NB4 (cell line): Measurements from ENCODE around the gene ZBTB4.

Experiments
- DNase-seq: peaks from one replicate; pipeline ENCODE4 v3.0.0; 2010; ENCODE audit warnings: low read depth
- H3K4me3 ChIP-seq: one replicate; pipeline ENCODE4 v1.5.1; 2011; ENCODE audit warnings: mild to moderate bottlenecking, low read depth, low read length, moderate library complexity
- MYC ChIP-seq: IDR thresholded peaks from 2 replicates; pipeline ENCODE4 v1.6.1; 2011; ENCODE audit warnings: low read depth, low read length
- POLR2A ChIP-seq: IDR thresholded peaks from 2 replicates; pipeline ENCODE4 v1.6.1; 2011; ENCODE audit warnings: mild to moderate bottlenecking; ENCODE audit not compliant: insufficient read length; ENCODE audit errors: extremely low read depth
- TF ChIP-seq, protein P1 (sequence below): IDR thresholded peaks from one replicate; pipeline ENCODE4 v1.5.1; 2012; ENCODE audit warnings: low read depth, low read length
- TF ChIP-seq, protein P2 (sequence below): IDR thresholded peaks from 2 replicates; pipeline ENCODE4 v1.6.1; 2011; ENCODE audit warnings: low read depth, low read length

The ZBTB4 gene

DNA sequence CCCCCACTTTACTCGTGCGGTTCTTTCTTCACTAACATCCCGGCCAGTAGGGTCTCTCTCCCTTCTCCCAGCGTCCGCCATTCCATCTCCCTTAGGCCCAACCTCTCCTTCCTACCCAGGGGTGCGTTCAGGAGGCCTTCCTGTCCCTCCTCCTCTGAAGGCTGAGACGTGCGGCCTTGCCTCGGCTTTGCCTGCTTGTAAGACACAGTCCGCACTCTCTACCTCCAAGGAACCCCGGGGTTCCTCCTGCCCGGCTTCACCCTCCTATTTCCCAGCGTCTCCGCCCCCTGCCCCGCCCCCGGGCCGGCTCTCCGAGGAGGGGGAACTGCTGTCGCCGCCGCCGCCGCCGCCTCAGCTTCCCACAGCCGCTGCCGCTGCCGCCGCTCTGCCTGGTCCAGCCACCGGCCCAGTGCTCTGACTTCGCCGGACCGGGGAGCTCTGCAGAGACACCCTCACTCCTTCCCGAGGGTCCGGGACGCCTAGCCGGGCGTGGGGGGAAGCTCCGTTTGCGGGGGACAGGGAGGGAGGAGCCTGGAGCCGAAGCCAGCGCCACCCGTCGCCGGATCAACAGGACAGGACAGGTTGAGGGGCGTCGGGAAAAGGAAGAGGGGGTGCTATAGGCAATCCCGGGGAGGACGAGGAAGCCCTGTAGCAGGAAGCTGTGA is 41.3 kb downstream of the ZBTB4 start:
- peak; percentile 72 for DNase-seq
- TF ChIP-seq, protein P1, sequence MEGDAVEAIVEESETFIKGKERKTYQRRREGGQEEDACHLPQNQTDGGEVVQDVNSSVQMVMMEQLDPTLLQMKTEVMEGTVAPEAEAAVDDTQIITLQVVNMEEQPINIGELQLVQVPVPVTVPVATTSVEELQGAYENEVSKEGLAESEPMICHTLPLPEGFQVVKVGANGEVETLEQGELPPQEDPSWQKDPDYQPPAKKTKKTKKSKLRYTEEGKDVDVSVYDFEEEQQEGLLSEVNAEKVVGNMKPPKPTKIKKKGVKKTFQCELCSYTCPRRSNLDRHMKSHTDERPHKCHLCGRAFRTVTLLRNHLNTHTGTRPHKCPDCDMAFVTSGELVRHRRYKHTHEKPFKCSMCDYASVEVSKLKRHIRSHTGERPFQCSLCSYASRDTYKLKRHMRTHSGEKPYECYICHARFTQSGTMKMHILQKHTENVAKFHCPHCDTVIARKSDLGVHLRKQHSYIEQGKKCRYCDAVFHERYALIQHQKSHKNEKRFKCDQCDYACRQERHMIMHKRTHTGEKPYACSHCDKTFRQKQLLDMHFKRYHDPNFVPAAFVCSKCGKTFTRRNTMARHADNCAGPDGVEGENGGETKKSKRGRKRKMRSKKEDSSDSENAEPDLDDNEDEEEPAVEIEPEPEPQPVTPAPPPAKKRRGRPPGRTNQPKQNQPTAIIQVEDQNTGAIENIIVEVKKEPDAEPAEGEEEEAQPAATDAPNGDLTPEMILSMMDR, result no peak
- no peak for TF ChIP-seq MYC
- H3K4me3 ChIP-seq, result peak overlapping the region; percentile 17

DNA sequence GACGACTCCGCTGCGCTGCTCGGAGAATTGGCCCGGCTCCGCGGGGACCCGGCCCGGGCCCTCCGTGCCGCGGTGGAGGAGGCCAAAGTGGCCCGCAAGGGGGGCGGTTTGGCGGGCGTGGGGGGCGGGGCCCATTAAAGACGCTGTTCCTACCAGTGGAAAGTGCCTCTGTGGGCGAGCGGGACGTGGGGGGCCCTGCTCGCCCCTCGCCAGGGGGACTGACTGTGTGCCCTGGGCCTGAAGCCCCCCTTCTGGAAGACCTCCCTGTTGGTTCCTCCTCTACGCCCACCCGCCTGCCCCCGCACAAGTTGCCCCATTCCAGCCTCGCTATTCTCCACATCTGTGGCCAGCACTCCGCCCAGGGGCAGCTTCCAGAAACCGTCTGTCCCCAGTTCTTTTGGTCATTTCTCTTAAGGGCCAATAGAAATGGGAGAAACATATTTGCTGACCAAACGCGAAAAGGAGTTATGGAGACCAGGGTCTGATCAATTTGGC is 42.0 kb downstream of the ZBTB4 start:
- DNase-seq, result no peak
- peak overlapping the region; percentile 17 for H3K4me3 ChIP-seq
- no peak for TF ChIP-seq MYC
- no peak for TF ChIP-seq POLR2A
- TF ChIP-seq, protein P2, sequence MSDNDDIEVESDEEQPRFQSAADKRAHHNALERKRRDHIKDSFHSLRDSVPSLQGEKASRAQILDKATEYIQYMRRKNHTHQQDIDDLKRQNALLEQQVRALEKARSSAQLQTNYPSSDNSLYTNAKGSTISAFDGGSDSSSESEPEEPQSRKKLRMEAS, result no peak
- TF ChIP-seq, protein P1, result no peak

DNA sequence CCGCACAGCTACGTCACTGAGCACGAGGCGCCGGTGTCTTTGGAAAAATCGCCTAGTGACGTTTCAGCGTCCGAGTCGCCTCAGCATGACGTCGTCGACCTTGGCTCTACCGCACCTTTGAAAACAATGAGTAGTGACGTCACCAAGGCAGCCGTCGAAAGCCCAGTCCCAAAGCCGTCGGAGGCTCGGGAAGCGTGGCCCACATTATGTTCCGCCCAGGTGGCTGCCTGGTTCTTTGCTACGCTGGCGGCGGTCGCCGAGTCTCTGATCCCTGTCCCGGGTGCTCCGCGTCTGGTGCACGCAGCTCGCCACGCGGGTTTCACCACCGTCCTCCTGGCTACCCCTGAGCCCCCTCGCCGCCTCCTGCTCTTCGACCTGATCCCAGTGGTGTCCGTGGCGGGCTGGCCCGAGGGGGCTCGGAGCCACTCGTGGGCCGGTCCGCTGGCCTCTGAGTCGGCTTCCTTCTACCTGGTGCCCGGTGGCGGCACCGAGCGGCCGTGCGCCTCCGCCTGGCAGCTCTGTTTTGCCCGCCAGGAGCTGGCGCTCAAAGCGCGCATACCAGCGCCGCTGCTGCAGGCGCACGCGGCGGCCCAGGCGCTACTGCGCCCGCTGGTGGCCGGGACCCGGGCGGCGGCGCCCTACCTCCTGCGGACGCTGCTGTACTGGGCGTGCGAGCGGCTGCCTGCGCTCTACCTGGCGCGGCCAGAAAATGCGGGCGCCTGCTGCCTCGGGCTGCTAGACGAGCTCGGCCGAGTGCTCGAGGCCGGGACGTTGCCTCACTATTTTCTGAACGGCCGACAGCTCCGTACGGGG is 42.7 kb downstream of the ZBTB4 start:
- DNase-seq, result peak; percentile 86
- H3K4me3 ChIP-seq, result peak overlapping the region; percentile 72
- TF ChIP-seq MYC (peak; percentile 96), POLR2A (no peak)
- TF ChIP-seq, protein P1, result peak; percentile 56
- TF ChIP-seq, protein P2, result peak; percentile 92

DNA sequence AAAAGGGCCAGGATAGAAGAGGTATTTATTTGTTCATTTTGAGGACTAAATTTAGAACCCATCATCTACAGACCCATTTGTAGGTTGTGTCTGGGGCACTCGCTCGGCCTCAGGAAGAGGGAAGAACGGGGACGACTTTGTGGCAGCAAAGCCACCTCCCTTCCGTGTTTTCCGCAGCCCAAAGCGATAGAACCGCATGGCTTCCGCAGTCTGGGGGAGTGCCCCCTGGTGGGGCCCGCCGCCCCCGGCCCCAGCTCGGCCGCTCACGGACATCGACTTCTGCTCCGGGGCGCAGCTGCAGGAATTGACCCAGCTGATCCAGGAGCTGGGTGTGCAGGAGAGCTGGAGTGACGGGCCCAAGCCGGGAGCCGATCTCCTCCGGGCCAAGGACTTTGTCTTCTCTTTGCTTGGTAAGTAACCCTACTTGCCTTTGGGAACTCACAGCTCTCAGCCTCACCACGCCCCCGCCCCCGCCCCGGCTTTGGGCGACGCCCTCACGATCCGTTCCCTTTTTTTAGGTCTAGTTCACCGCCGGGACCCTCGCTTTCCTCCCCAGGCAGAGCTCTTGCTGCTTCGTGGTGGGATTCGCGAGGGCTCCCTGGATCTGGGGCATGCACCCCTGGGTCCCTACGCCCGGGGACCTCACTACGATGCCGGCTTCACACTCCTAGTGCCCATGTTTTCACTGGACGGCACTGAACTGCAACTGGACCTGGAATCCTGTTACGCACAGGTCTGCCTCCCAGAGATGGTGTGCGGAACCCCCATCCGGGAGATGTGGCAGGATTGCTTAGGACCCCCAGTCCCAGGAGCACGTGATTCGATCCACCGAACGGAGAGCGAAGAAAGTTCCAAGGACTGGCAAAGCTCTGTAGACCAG is 43.5 kb downstream of the ZBTB4 start:
- TF ChIP-seq, protein P2, result peak; percentile 40; the same call in 1 of the 2 replicates
- TF ChIP-seq POLR2A, result no peak
- peak; percentile 69; the same call in 1 of the 2 replicates for TF ChIP-seq MYC
- TF ChIP-seq, protein P1, result peak; percentile 15
- peak; percentile 84 for DNase-seq
- peak overlapping the region; percentile 72 for H3K4me3 ChIP-seq

DNA sequence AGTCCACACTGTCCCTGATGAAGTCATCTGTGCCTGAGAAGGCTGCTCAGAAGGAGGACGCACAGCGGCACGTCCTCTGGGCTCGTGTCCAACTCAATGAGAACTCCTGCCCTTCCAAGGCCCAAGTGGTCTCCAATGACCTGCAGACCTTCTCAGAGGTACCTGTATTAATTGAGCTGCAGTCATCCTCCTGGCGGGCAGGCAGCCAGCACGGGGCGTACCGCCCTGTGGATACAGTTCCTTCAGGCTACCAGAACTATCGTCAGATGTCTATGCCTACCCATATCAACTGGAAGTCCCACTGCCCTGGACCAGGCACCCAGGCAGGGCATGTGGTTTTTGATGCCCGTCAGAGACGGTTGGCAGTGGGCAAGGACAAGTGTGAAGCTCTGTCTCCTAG is 47.1 kb downstream of the ZBTB4 start:
- DNase-seq, result no peak
- no peak overlapping the region for H3K4me3 ChIP-seq
- TF ChIP-seq POLR2A (no peak), MYC (no peak)
- TF ChIP-seq, protein P2, result no peak
- TF ChIP-seq, protein P1, result no peak
